ENCODE measurements around the gene PSMD11.

Gene PSMD11

DNA sequence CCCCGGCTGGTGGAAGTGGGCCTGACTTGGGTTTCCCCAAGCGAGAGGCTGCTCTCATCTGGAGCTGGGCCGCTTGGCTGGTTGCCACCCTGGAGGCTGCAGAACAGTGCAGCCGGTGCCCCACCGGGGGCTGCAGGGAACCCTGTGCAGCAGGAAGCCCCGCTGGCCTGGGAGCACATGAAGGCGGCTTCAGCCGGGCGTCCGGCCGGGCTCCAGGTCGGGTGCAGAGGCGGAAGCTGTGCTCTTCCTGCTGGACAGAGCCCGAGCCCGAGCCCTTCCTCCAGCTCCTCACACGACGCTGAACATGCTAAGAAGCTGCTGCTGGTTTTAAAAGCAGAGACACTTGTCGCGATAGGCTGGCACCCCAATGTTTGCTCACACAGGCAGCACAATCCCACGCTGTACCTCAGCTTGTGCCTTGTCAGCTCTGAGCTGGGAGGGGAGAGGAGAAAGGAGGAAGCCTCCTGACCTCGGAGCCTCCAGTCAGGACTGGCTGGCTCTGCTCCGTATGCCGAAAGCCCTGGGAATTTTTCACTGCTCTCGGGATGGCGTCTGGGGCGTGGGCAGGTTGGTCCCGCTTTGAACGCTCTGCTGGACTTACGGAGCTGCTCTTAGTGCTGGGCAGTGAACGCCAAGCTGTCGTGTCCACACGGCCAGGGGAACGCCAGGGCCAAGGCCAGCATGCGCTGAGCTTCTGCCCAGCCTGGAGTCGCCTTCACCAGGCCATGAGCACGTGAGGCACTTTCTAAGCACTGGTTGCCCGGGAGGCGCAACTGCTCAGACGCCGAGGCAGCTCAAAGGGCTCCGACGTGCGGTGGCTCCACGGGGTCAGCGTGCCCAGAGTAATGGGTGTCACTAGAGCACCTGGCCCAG is 51.3 kb downstream of the PSMD11 start:
- Histone ChIP-seq H3K27me3 (ENCODE audit: control insufficient read depth, insufficient read depth, low read length) (no peaks in the 10 kb centered on the region), H3K36me3 (ENCODE audit: control insufficient read depth, insufficient read depth, low read length) (no peaks in the 10 kb centered on the region), H3K9ac (no peak overlapping the region), H3K4me2 (ENCODE audit: low read length) (no peak overlapping the region), H3K79me2 (no peaks in the 10 kb centered on the region), H3K4me3 (ENCODE audit: low read depth, low read length) (no peak overlapping the region), H3K9me3 (ENCODE audit: control insufficient read depth, low read length) (no peaks in the 10 kb centered on the region), H3K27ac (no peak overlapping the region), H3K4me1 (no peaks in the 10 kb centered on the region), H2AFZ (no peak overlapping the region)
- TF ChIP-seq, protein P1, sequence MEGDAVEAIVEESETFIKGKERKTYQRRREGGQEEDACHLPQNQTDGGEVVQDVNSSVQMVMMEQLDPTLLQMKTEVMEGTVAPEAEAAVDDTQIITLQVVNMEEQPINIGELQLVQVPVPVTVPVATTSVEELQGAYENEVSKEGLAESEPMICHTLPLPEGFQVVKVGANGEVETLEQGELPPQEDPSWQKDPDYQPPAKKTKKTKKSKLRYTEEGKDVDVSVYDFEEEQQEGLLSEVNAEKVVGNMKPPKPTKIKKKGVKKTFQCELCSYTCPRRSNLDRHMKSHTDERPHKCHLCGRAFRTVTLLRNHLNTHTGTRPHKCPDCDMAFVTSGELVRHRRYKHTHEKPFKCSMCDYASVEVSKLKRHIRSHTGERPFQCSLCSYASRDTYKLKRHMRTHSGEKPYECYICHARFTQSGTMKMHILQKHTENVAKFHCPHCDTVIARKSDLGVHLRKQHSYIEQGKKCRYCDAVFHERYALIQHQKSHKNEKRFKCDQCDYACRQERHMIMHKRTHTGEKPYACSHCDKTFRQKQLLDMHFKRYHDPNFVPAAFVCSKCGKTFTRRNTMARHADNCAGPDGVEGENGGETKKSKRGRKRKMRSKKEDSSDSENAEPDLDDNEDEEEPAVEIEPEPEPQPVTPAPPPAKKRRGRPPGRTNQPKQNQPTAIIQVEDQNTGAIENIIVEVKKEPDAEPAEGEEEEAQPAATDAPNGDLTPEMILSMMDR (IDR thresholded peaks at IDR 0.05) = no peak

DNA sequence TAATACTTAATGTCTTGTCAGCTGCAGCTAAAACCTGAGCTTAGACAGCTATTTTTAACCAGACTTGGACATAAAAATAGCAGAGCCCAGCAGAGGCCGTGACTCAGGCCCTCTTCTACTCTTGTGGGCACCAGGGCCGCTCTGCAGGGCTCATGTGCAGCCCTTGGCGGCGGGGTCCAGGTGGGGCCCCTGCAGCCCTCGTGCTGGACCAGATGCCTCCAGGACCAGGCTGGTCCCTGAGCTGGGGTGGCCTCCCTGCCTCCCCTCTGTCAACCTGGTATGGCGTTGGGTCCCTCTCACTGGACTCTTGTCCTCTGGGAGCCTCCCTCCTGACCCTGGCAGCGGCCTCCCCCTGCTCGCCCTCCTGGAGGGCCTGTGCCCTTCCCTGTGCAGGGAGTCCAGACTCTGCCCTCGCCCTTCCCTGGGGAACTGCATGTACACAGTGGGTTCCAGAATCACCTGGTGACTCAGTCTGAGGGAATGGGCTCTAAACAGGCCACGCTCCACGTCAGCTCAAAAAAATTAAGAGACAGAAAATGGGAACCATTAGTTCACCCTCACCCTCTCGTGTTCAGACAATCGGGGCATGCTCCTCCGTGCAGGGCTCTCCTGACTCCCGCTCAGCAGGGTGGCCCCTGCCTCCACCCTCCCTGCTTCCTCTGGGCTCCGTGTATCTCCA is 52.2 kb downstream of the PSMD11 start:
- Histone ChIP-seq H3K27me3 (ENCODE audit: control insufficient read depth, insufficient read depth, low read length) (no peaks in the 10 kb centered on the region), H3K4me3 (ENCODE audit: low read depth, low read length) (no peak overlapping the region), H3K27ac (no peak overlapping the region), H3K4me1 (no peaks in the 10 kb centered on the region), H3K4me2 (ENCODE audit: low read length) (no peak overlapping the region), H2AFZ (no peak overlapping the region), H3K79me2 (no peaks in the 10 kb centered on the region), H3K36me3 (ENCODE audit: control insufficient read depth, insufficient read depth, low read length) (no peaks in the 10 kb centered on the region), H3K9ac (no peak overlapping the region), H3K9me3 (ENCODE audit: control insufficient read depth, low read length) (no peaks in the 10 kb centered on the region)
- TF ChIP-seq, protein P1 (IDR thresholded peaks at IDR 0.05) = no peak

DNA sequence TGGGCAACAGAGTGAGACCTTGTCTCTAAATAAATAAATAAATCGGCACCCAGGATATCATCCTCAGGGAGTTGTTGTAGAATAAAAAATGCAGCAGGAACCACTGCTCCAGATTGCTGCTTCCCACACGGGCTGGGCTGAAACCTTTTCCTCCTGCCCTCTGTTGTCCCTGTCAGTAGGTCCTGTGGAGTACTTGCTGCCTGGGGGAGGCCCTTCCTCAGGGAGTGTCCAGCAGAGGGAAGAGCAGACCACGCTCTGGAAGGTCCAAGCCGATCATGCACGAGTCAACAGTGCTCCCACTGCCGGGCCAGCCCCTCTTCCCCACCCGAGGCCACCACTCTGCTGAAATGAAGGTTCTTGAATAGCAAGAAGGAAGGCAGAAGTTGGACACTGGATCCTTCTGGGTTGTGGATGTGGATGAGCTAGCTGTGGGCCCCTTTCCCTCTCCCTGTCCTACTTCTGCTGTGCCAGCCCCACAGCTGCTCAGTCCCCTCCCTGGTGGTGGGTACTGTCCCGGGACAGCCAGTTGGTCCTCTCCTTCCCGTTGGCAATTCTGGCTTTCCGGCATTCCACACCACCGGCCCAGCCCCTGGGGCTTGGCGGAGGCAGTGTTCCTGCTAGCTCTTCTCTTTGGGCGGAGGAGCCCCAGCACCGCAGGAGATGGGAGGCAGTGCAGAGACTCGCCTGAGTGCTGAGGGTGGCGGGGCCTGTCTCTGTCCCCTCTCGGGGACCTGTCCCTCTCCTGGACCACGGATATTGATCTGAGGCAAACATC is 53.3 kb downstream of the PSMD11 start:
- H3K27me3 ChIP-seq (ENCODE audit: control insufficient read depth, insufficient read depth, low read length) = no peaks in the 10 kb centered on the region
- no peaks in the 10 kb centered on the region for H3K9me3 ChIP-seq (ENCODE audit: control insufficient read depth, low read length)
- H2AFZ ChIP-seq = no peak overlapping the region
- H3K9ac ChIP-seq = no peak overlapping the region
- no peak overlapping the region for H3K27ac ChIP-seq
- no peaks in the 10 kb centered on the region for H3K4me1 ChIP-seq
- no peak overlapping the region for H3K4me3 ChIP-seq (ENCODE audit: low read depth, low read length)
- H3K4me2 ChIP-seq (ENCODE audit: low read length) = no peak overlapping the region
- H3K79me2 ChIP-seq = no peaks in the 10 kb centered on the region
- H3K36me3 ChIP-seq (ENCODE audit: control insufficient read depth, insufficient read depth, low read length) = no peaks in the 10 kb centered on the region
- TF ChIP-seq, protein P1 (IDR thresholded peaks at IDR 0.05) = no peak

DNA sequence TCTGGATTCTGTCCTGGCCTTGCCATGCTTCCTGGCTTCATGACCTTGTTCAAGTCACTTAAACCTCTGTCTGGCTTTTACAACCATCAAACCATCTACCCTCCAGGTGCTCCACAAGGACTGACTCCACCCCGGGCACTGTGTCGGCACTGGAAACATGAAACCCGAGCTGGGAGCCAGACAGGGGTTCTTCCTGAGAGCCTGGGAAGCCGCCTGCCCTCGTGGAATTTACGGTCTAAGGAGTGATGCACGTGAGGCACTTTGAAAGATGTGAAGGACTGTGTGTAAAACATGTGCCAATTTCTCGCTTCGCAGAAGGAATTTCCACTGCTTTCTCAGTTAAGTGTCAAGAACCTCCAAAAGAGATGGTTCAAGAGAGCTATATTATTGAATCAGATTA is 54.1 kb downstream of the PSMD11 start:
- H3K4me1 ChIP-seq = no peaks in the 10 kb centered on the region
- no peak overlapping the region for H3K4me3 ChIP-seq (ENCODE audit: low read depth, low read length)
- TF ChIP-seq, protein P1 (IDR thresholded peaks at IDR 0.05) = no peak
- H3K79me2 ChIP-seq = no peaks in the 10 kb centered on the region
- no peak overlapping the region for H3K4me2 ChIP-seq (ENCODE audit: low read length)
- no peak overlapping the region for H3K9ac ChIP-seq
- no peaks in the 10 kb centered on the region for H3K36me3 ChIP-seq (ENCODE audit: control insufficient read depth, insufficient read depth, low read length)
- no peak overlapping the region for H3K27ac ChIP-seq
- H3K9me3 ChIP-seq (ENCODE audit: control insufficient read depth, low read length) = no peaks in the 10 kb centered on the region
- no peak overlapping the region for H2AFZ ChIP-seq
- no peaks in the 10 kb centered on the region for H3K27me3 ChIP-seq (ENCODE audit: control insufficient read depth, insufficient read depth, low read length)

Measured in parathyroid adenoma (tissue), 2 donors.